Neural progenitor cell (in vitro differentiated cells): ENCODE measurements around the gene KRT77. TPM values are rescaled to one million over a fixed set of nuclear protein-coding genes. Genes with fewer than 3 reads are reported as not detected.

Source experiments
- DNase-seq: peaks from one replicate; pipeline ENCODE4 v3.0.0-alpha.2; 2016; ENCODE audit warnings: low spot score
- H2AFZ ChIP-seq: fragments of 200-600 bp; sonication (generic); replicated peaks from 2 replicates; pipeline ENCODE4 v1.6.1; 2016; ENCODE audit warnings: antibody characterized with exemption
- H3F3A ChIP-seq: fragments of 200-600 bp; sonication (generic); 2 replicates; pipeline ENCODE4 v1.6.1; 2016; ENCODE audit warnings: antibody characterized with exemption, low read depth
- H3K27ac ChIP-seq: fragments of 200-600 bp; sonication (generic); 2 replicates; pipeline ENCODE4 v1.5.1; 2016; ENCODE audit warnings: mild to moderate bottlenecking
- H3K27me3 ChIP-seq: fragments of 200-600 bp; sonication (generic); 2 replicates; pipeline ENCODE4 v1.6.1; 2016; ENCODE audit warnings: mild to moderate bottlenecking, moderate library complexity
- H3K36me3 ChIP-seq: fragments of 200-600 bp; sonication (generic); 2 replicates; pipeline ENCODE4 v1.5.1; 2016
- H3K4me1 ChIP-seq: fragments of 200-600 bp; sonication (generic); 2 replicates; pipeline ENCODE4 v1.6.1; 2016; ENCODE audit warnings: mixed run types
- H3K4me2 ChIP-seq: fragments of 200-600 bp; sonication (generic); 2 replicates; pipeline ENCODE4 v1.6.1; 2016
- H3K4me3 ChIP-seq: fragments of 200-600 bp; sonication (generic); 2 replicates; pipeline ENCODE4 v1.5.1; 2016
- H3K79me2 ChIP-seq: fragments of 200-600 bp; sonication (generic); 2 replicates; pipeline ENCODE4 v1.6.1; 2016; ENCODE audit warnings: low read depth
- H3K9ac ChIP-seq: fragments of 200-600 bp; sonication (generic); 2 replicates; pipeline ENCODE4 v1.6.1; 2016
- H3K9me3 ChIP-seq: fragments of 200-600 bp; sonication (generic); 2 replicates; pipeline ENCODE4 v1.5.1; 2016; ENCODE audit warnings: low read depth
- H4K20me1 ChIP-seq: fragments of 200-600 bp; sonication (generic); 2 replicates; pipeline ENCODE4 v1.6.1; 2016; ENCODE audit warnings: low read depth
- H3K27ac Mint-ChIP-seq: 3 replicates; pipeline ENCODE4 v1.8.0; 2021; ENCODE audit warnings: mixed read lengths
- H3K27me3 Mint-ChIP-seq: 2 replicates; pipeline ENCODE4 v1.8.0; 2022; ENCODE audit warnings: low read depth, mild to moderate bottlenecking, inconsistent platforms, moderate library complexity, mixed read lengths; ENCODE audit not compliant: insufficient read depth
- H3K36me3 Mint-ChIP-seq: 3 replicates; pipeline ENCODE4 v1.8.0; 2021; ENCODE audit warnings: mixed read lengths
- H3K4me1 Mint-ChIP-seq: 3 replicates; pipeline ENCODE4 v1.8.0; 2021; ENCODE audit warnings: mixed read lengths
- H3K4me3 Mint-ChIP-seq: 3 replicates; pipeline ENCODE4 v1.8.0; 2021; ENCODE audit warnings: mild to moderate bottlenecking, moderate library complexity, mixed read lengths
- H3K9me3 Mint-ChIP-seq: 3 replicates; pipeline ENCODE4 v1.8.0; 2020; ENCODE audit warnings: mixed read lengths
- EZH2 ChIP-seq: fragments of 200-600 bp; sonication (generic); IDR thresholded peaks from 2 replicates; pipeline ENCODE4 v1.6.1; 2017; ENCODE audit warnings: antibody characterized with exemption, mild to moderate bottlenecking, moderate library complexity
- EZH2phosphoT487 ChIP-seq: fragments of 200-600 bp; sonication (generic); IDR thresholded peaks from 2 replicates; pipeline ENCODE4 v1.6.1; 2017; ENCODE audit warnings: antibody characterized with exemption
- total RNA-seq: library from RNA; depleted of rRNA; stranded (reverse); fragments of >200 nt; gene quantifications from 2 replicates; pipeline ENCODE4 v1.2.3, GENCODE V29; 2015; ENCODE audit warnings: low replicate concordance
- TF ChIP-seq, protein P1 (sequence below): fragments of 200-600 bp; sonication (generic); IDR thresholded peaks from 2 replicates; pipeline ENCODE4 v1.5.1; 2017; ENCODE audit warnings: antibody characterized with exemption, mild to moderate bottlenecking

KRT77 gene
- total RNA-seq, 1 donor from 2014 or later = 0.47 TPM

DNA sequence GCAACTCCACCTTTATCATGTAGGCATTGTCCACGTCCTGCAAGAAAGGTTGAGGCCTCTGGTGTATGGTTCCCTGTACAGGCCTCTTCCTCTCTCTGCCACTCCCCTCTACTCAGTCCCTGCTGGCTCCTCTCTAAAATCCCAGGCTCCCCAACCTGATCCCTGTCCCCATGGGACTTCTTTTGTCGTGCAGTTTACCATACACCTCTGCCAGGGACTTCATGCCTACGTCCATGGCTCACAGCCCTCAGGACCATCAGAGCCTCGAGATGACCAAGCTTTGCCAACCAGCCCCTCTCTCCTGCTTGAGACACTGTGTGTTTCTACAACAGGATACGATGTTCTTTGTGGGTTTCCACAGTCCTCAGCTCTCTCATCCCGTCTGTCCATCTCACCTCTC lies 54.3 kb downstream of the KRT77 start:
- H3K9me3 Mint-ChIP-seq = peaks cover 5% of the 10 kb centered on the region
- Histone ChIP-seq H3K4me3 (no peak overlapping the region), H2AFZ (no peak overlapping the region), H3K36me3 (no peaks in the 10 kb centered on the region), H3K4me1 (peaks cover 6% of the 10 kb centered on the region), H3K4me2 (no peak overlapping the region), H3K9me3 (no peaks in the 10 kb centered on the region), H3K27ac (no peak overlapping the region), H3K27me3 (no peaks in the 10 kb centered on the region), H4K20me1 (no peaks in the 10 kb centered on the region), H3K9ac (no peak overlapping the region), H3K79me2 (no peaks in the 10 kb centered on the region), H3F3A (no peaks in the 10 kb centered on the region)
- H3K27me3 Mint-ChIP-seq = peaks cover 12% of the 10 kb centered on the region
- TF ChIP-seq EZH2 (no peak), EZH2phosphoT487 (no peak)
- TF ChIP-seq, protein P1, sequence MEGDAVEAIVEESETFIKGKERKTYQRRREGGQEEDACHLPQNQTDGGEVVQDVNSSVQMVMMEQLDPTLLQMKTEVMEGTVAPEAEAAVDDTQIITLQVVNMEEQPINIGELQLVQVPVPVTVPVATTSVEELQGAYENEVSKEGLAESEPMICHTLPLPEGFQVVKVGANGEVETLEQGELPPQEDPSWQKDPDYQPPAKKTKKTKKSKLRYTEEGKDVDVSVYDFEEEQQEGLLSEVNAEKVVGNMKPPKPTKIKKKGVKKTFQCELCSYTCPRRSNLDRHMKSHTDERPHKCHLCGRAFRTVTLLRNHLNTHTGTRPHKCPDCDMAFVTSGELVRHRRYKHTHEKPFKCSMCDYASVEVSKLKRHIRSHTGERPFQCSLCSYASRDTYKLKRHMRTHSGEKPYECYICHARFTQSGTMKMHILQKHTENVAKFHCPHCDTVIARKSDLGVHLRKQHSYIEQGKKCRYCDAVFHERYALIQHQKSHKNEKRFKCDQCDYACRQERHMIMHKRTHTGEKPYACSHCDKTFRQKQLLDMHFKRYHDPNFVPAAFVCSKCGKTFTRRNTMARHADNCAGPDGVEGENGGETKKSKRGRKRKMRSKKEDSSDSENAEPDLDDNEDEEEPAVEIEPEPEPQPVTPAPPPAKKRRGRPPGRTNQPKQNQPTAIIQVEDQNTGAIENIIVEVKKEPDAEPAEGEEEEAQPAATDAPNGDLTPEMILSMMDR = no peak
- no peaks in the 10 kb centered on the region for H3K4me1 Mint-ChIP-seq
- no peaks in the 10 kb centered on the region for H3K36me3 Mint-ChIP-seq
- DNase-seq = no peak
- no peak overlapping the region for H3K27ac Mint-ChIP-seq
- no peak overlapping the region for H3K4me3 Mint-ChIP-seq

DNA sequence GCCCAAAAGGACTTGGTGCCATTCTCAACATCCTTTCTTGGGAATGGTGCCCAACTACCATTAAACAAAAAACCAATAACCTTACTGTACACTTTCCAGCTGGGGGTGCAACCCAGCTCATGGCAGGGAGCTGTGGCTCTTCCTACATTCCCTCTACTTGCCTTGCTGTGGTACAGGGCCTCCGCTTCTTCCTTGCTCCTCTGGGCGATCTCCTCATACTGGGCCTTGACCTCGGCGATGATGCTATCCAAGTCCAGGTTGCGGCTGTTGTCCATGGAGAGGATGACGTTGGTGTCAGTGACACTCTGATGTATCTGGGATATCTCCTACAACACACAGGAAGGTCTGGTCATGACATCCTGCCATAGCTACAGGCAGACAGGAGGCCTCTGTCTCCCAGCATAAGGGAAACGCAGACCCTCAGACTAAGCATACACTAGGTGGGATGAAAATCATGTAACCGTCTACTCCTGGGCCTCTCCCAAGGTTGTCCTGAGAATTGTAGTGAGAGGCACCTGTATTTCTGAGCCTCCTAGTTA lies 55.2 kb downstream of the KRT77 start:
- Mint-ChIP-seq H3K36me3 (no peaks in the 10 kb centered on the region), H3K27me3 (peaks cover 12% of the 10 kb centered on the region), H3K9me3 (peaks cover 5% of the 10 kb centered on the region), H3K4me3 (no peak overlapping the region), H3K4me1 (no peaks in the 10 kb centered on the region), H3K27ac (no peak overlapping the region)
- TF ChIP-seq, protein P1 = no peak
- TF ChIP-seq EZH2phosphoT487 (no peak), EZH2 (no peak)
- Histone ChIP-seq H3K9me3 (no peaks in the 10 kb centered on the region), H3K79me2 (no peaks in the 10 kb centered on the region), H3K4me1 (peaks cover 6% of the 10 kb centered on the region), H3K36me3 (no peaks in the 10 kb centered on the region), H3K27me3 (no peaks in the 10 kb centered on the region), H2AFZ (no peak overlapping the region), H3K4me3 (no peak overlapping the region), H3K4me2 (no peak overlapping the region), H3F3A (no peaks in the 10 kb centered on the region), H3K9ac (no peak overlapping the region), H3K27ac (no peak overlapping the region), H4K20me1 (no peaks in the 10 kb centered on the region)
- no peak for DNase-seq

DNA sequence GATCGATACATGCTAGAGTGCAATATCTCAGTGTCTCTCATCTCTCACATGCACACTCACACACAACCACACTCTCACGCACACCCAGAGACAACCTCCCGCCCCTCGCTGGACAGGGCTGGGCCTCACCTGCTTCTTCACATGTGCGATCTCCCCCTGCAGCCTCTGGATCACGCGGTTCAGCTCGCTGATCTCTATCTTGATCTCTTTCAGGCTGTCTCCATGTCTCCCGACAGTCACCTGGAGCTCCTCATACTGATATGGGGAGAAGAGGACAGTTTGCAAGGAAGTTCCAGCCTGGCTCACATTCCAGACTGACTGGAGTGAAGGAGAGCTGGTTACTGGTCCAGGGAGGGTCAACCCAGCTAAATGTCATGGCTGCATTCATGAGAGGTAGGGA lies 55.7 kb downstream of the KRT77 start:
- Histone ChIP-seq H3K27ac (no peak overlapping the region), H4K20me1 (no peaks in the 10 kb centered on the region), H3K9ac (no peak overlapping the region), H2AFZ (no peak overlapping the region), H3K27me3 (no peaks in the 10 kb centered on the region), H3K9me3 (no peaks in the 10 kb centered on the region), H3K4me2 (no peak overlapping the region), H3K79me2 (no peaks in the 10 kb centered on the region), H3K36me3 (no peaks in the 10 kb centered on the region), H3K4me3 (no peak overlapping the region), H3K4me1 (peaks cover 6% of the 10 kb centered on the region), H3F3A (no peaks in the 10 kb centered on the region)
- Mint-ChIP-seq H3K4me1 (no peaks in the 10 kb centered on the region), H3K27me3 (peaks cover 11% of the 10 kb centered on the region), H3K27ac (no peak overlapping the region), H3K36me3 (no peaks in the 10 kb centered on the region), H3K4me3 (no peak overlapping the region), H3K9me3 (peaks cover 3% of the 10 kb centered on the region)
- TF ChIP-seq EZH2phosphoT487 (no peak), EZH2 (no peak)
- TF ChIP-seq, protein P1 = no peak
- no peak for DNase-seq
